Caco-2 (cell line): ENCODE data around the gene GBE1. TPM values are rescaled to one million over a fixed set of nuclear protein-coding genes. Genes with fewer than 3 reads are reported as not detected.
A peak's percentile ranks its signal among the peaks of the same experiment; 100 is the strongest.

Experiments used
- BruUV-seq: library from RNA; stranded (reverse); fragments of 400-500 nt; replicated peaks from 2 replicates; lab custom pipeline; 2021; lab: Mats Ljungman, UMichigan
- CTCF ChIA-PET: fragments of 300-600 bp; sonication (Branson Sonifier 250); formaldehyde crosslinking; loops from one replicate; lab custom pipeline; 2022; ENCODE audit warnings: antibody characterized with exemption; lab: Charles Lee
- POLR2A ChIA-PET: fragments of 300-600 bp; sonication (Branson Sonifier 250); formaldehyde crosslinking; loops from one replicate; lab custom pipeline; 2022; ENCODE audit warnings: antibody characterized with exemption; lab: Charles Lee
- DNase-seq, 2 experiments: peaks; one replicate each; pipeline versions ENCODE4 v3.0.0 to v3.0.0-alpha.2; 2020 to 2022
- H3K27me3 ChIP-seq: replicated peaks from 2 replicates; pipeline ENCODE4 v1.6.0; 2011; ENCODE audit warnings: low read length; ENCODE audit not compliant: control insufficient read depth, insufficient read depth
- H3K36me3 ChIP-seq: 2 replicates; pipeline ENCODE4 v1.5.1; 2011; ENCODE audit warnings: low read length; ENCODE audit not compliant: control insufficient read depth, insufficient read depth
- H3K4me1 ChIP-seq: fragments of 250-450 bp; sonication (Bioruptor Pico); 2 replicates; pipeline ENCODE4 v1.5.1; 2020; ENCODE audit warnings: mild to moderate bottlenecking
- H3K4me3 ChIP-seq: 2 replicates; pipeline ENCODE4 v1.5.1; 2011; ENCODE audit warnings: low read depth, mild to moderate bottlenecking, control low read depth, low read length
- H3K9me3 ChIP-seq: fragments of 250-450 bp; sonication (Bioruptor Pico); 2 replicates; pipeline ENCODE4 v1.5.1; 2020; ENCODE audit warnings: mild to moderate bottlenecking, moderate library complexity
- H3K27ac Mint-ChIP-seq: one replicate; pipeline ENCODE4 v1.8.0; 2022; ENCODE audit warnings: mixed read lengths; ENCODE audit not compliant: unreplicated experiment
- H3K27me3 Mint-ChIP-seq: one replicate; pipeline ENCODE4 v1.8.0; 2022; ENCODE audit warnings: mixed read lengths; ENCODE audit not compliant: insufficient read depth, unreplicated experiment
- H3K36me3 Mint-ChIP-seq: one replicate; pipeline ENCODE4 v1.8.0; 2022; ENCODE audit warnings: mild to moderate bottlenecking, mixed read lengths; ENCODE audit not compliant: insufficient read depth, unreplicated experiment
- H3K4me1 Mint-ChIP-seq: one replicate; pipeline ENCODE4 v1.8.0; 2022; ENCODE audit warnings: low read depth, mixed read lengths; ENCODE audit not compliant: unreplicated experiment
- H3K4me3 Mint-ChIP-seq: one replicate; pipeline ENCODE4 v1.8.0; 2022; ENCODE audit warnings: mild to moderate bottlenecking, moderate library complexity, mixed read lengths; ENCODE audit not compliant: unreplicated experiment
- H3K9me3 Mint-ChIP-seq: one replicate; pipeline ENCODE4 v1.8.0; 2022; ENCODE audit warnings: mixed read lengths; ENCODE audit not compliant: unreplicated experiment
- intact Hi-C: fragments of 100-400 bp; cut with micrococcal nuclease; formaldehyde crosslinking; loops from one replicate; pipeline ENCODE4 v1.10.0; 2022; ENCODE audit not compliant: unreplicated experiment
- total RNA-seq: library from RNA; stranded (reverse); gene quantifications from 2 replicates; pipeline ENCODE4 v1.2.3, GENCODE V29; 2022
- TF ChIP-seq, protein P1 (sequence below), 2 experiments: fragments of 200-600 bp in 1 of 2; IDR thresholded peaks; 1 replicate in 1 of 2; 2 replicates in 1 of 2; pipeline versions ENCODE4 v1.5.1 to v1.8.0; 2011 to 2022; ENCODE audit warnings: antibody characterized with exemption in 1 of 2, control low read depth in 1 of 2, inconsistent platforms in 1 of 2, low read depth in 1 of 2, low read length in 1 of 2, mild to moderate bottlenecking in 1 of 2, moderate library complexity in 1 of 2; ENCODE audit not compliant: insufficient read depth in 1 of 2, severe bottlenecking in 1 of 2, unreplicated experiment in 1 of 2

GBE1 gene
- total RNA-seq, 1 experiment from 2014 or later: 8.2 TPM

DNA sequence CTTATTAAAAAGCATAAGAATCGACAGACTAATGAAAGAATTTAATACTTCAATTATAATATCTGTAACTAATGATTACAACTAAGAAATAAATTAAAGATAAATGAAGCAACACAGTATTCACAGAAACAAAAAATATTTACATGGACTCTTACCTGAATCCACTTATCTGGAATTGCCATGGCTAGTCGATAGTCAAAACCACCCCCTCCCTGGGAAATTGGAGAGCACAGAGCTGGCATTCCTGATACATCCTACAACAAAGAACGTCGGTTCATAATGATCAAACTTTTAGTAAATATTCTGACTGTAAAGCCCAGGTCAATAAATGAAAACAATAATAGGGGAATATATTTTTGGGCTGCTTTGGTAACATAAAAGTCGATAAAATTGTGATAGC lies 175.5 kb downstream of the GBE1 start:
- BruUV-seq: no TSS peak
- no peak for DNase-seq
- Mint-ChIP-seq H3K27me3 (no peaks in the 10 kb centered on the region), H3K4me1 (peaks cover 7% of the 10 kb centered on the region), H3K4me3 (no peak overlapping the region), H3K36me3 (no peaks in the 10 kb centered on the region), H3K9me3 (no peaks in the 10 kb centered on the region), H3K27ac (no peak overlapping the region)
- ChIA-PET POLR2A (no interaction called here), CTCF (no interaction called here)
- Histone ChIP-seq H3K4me3 (no peak overlapping the region), H3K4me1 (no peaks in the 10 kb centered on the region), H3K9me3 (no peaks in the 10 kb centered on the region), H3K36me3 (no peaks in the 10 kb centered on the region), H3K27me3 (no peaks in the 10 kb centered on the region)
- TF ChIP-seq, protein P1, sequence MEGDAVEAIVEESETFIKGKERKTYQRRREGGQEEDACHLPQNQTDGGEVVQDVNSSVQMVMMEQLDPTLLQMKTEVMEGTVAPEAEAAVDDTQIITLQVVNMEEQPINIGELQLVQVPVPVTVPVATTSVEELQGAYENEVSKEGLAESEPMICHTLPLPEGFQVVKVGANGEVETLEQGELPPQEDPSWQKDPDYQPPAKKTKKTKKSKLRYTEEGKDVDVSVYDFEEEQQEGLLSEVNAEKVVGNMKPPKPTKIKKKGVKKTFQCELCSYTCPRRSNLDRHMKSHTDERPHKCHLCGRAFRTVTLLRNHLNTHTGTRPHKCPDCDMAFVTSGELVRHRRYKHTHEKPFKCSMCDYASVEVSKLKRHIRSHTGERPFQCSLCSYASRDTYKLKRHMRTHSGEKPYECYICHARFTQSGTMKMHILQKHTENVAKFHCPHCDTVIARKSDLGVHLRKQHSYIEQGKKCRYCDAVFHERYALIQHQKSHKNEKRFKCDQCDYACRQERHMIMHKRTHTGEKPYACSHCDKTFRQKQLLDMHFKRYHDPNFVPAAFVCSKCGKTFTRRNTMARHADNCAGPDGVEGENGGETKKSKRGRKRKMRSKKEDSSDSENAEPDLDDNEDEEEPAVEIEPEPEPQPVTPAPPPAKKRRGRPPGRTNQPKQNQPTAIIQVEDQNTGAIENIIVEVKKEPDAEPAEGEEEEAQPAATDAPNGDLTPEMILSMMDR (IDR thresholded peaks at IDR 0.05; ENCODE audit: insufficient read depth in 1 of 2, low read depth in 1 of 2, low read length in 1 of 2, severe bottlenecking in 1 of 2, unreplicated experiment in 1 of 2): no peak
- intact Hi-C loops: no loop called here

DNA sequence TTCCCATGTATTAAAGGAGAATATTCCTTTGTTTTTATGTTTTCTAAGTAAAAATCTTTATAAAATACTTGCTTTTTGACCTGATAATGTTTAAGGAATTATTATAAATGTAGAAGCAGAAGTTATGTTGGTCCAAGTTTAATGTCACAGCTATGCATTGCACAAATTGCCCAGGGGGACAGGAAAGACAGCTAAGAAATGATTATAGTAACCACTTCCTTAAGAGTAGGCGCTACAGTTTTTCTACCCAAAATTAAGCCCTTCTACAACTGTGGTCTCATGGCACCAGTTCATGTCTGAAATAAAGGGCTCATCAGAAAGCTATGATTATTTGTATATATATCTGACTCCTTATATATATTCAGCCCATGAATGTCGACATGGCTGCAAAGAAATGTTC lies 176.4 kb downstream of the GBE1 start:
- Mint-ChIP-seq H3K27ac (no peak overlapping the region), H3K9me3 (no peaks in the 10 kb centered on the region), H3K27me3 (no peaks in the 10 kb centered on the region), H3K4me3 (no peak overlapping the region), H3K4me1 (peaks cover 7% of the 10 kb centered on the region), H3K36me3 (no peaks in the 10 kb centered on the region)
- Histone ChIP-seq H3K9me3 (no peaks in the 10 kb centered on the region), H3K4me3 (no peak overlapping the region), H3K36me3 (no peaks in the 10 kb centered on the region), H3K27me3 (no peaks in the 10 kb centered on the region), H3K4me1 (no peaks in the 10 kb centered on the region)
- BruUV-seq: no TSS peak
- TF ChIP-seq, protein P1 (IDR thresholded peaks at IDR 0.05; ENCODE audit: insufficient read depth in 1 of 2, low read depth in 1 of 2, low read length in 1 of 2, severe bottlenecking in 1 of 2, unreplicated experiment in 1 of 2): no peak
- ChIA-PET POLR2A (no interaction called here), CTCF (no interaction called here)
- intact Hi-C loops: no loop called here
- DNase-seq: no peak

DNA sequence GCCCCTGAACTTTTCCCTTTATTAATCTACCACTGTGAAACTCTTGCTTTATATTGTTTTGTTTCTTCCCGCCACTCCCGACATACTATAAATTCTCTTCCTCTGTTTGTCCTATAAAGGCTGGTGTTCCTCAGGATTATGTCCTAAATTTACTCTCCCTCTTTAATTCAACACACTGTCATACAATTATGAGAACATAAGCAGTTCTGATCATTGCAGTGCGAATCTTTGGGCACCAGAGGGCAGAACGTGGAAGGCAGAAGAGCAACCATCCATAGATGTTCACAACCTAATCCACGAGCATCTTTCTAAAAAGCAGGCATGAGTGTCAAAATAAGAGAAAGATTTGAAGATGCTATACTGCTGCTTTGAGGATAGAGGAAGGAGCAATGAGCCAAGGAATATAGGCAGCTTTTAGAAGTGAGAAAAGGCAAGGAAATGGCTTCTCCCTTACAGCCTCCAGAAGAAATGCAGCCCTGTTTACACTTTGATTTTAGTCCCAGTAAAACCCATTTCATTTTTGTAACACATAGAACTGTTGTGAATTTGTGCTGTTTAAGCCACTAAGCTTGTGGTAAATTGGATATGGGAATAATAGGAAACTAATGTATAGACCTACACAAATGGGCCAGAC lies 179.4 kb downstream of the GBE1 start:
- Mint-ChIP-seq H3K4me1 (peaks cover 7% of the 10 kb centered on the region), H3K4me3 (no peak overlapping the region), H3K9me3 (no peaks in the 10 kb centered on the region), H3K27ac (no peak overlapping the region), H3K27me3 (no peaks in the 10 kb centered on the region), H3K36me3 (no peaks in the 10 kb centered on the region)
- peak; percentile 33 to 51 for DNase-seq
- no peaks in the 10 kb centered on the region for H3K4me1 ChIP-seq
- ChIA-PET CTCF (interaction anchor here (1.5 kb wide), 1 partner anchor 61 kb away, joined by 4 read pairs; no protein-coding TSS in a partner anchor), POLR2A (no interaction called here)
- intact Hi-C loops: loop anchor here (1.0 kb wide), 4 partner anchors 61 to 551 kb away; no protein-coding TSS in a partner anchor
- no TSS peak for BruUV-seq
- no peak overlapping the region for H3K4me3 ChIP-seq
- TF ChIP-seq, protein P1 (IDR thresholded peaks at IDR 0.05; ENCODE audit: insufficient read depth in 1 of 2, low read depth in 1 of 2, low read length in 1 of 2, severe bottlenecking in 1 of 2, unreplicated experiment in 1 of 2): peak; percentile 54 to 79
- no peaks in the 10 kb centered on the region for H3K27me3 ChIP-seq
- H3K36me3 ChIP-seq: no peaks in the 10 kb centered on the region
- no peaks in the 10 kb centered on the region for H3K9me3 ChIP-seq
